ENCODE data around the gene STAP2.
A peak's percentile ranks its signal among the peaks of the same experiment; 100 is the strongest.

STAP2 gene

DNA sequence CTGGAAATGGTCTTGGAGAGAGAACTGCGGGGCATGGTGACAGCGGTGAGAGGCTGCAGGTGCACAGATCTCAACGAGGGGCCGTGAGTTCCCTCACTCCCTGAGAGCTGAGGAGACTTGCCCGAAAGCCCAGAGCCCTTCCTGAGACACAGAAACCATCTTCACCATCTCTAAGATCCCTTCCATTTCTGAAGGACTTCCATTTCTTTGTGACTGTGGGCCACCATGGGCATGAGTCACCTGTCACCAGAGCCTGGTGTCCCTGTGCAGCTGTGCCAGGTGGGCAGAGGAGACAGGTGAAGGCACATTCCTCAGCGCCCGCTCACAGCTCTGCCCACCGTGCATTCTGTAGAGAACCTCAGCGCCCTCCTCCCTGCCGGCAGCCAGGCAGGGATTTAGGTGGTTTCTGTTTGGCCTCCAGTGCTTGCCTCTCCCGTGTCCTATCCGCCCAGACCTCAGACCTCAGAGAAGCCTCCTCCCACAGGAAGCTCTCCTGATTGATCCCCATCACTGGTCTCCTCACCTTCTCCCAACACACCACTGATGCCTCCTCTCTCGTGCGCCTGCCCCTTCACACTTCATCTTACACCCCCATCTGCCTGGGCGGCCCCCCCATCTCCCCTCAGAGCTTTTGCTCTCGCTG, 37.5 kb upstream of the STAP2 start:
- WGBS, 2 experiments (ENCODE audit: insufficient coverage in 2 of 2), result 83 to 86% methylated on average over 15 to 16 of the region's 16 CpGs
- no peak overlapping the region for H3K4me3 ChIP-seq (ENCODE audit: extremely low read depth, insufficient read depth, low read length, poor library complexity, severe bottlenecking)
- peaks cover 40% of the 10 kb centered on the region for H3K4me1 ChIP-seq (ENCODE audit: control insufficient read depth, insufficient read depth, low read length, poor library complexity, severe bottlenecking)
- H3K27ac ChIP-seq (ENCODE audit: low read depth, low read length, severe bottlenecking), result peak overlapping the region; percentile 90
- H3K9me3 ChIP-seq (ENCODE audit: control insufficient read depth, low read length), result no peaks in the 10 kb centered on the region
- peaks cover 4% of the 10 kb centered on the region for H3K36me3 ChIP-seq (ENCODE audit: control insufficient read depth, insufficient read depth, low read length)

DNA sequence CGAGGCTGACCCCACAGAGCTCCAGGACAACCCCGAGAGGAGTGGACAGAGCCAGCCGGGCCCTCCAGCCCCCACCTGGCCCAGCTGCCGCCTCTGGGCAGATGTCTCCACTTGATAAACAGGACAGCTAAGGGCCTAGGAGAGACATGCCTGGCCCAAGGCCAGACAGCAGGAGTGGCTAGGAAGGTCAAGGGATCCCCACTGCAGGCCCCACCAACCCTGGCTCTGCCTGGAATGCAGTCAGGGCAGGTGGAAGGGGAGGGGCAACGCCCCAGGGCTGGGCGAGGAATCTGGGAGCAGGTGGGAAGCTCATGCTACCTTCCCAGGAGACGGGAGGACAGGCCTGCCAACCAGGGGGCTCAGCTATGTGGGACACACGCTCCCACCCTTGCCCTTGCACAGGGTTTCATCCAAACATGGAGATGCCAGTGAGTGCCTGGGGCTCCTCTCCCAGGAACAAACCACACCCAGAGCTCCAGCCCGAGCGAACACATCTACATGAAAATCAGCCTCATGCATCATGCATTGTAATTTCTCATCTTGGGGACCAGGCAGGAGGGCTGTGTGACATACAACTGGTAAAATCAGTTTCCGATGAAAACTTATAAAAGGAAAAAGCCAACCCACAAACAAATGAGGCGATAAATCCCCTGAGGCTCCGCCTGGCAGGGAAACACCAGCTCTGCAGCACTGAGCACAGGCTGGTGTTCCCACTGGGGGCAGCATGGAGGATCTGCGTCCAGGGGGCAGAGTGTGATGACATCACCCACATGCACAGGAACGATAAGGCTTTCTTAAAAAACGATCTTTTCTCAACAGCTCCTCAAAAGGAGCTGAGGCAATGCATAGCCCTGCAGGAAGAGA, 36.8 kb upstream of the STAP2 start:
- no peaks in the 10 kb centered on the region for H3K9me3 ChIP-seq (ENCODE audit: control insufficient read depth, low read length)
- peaks cover 4% of the 10 kb centered on the region for H3K36me3 ChIP-seq (ENCODE audit: control insufficient read depth, insufficient read depth, low read length)
- no peak overlapping the region for H3K4me3 ChIP-seq (ENCODE audit: extremely low read depth, insufficient read depth, low read length, poor library complexity, severe bottlenecking)
- H3K4me1 ChIP-seq (ENCODE audit: control insufficient read depth, insufficient read depth, low read length, poor library complexity, severe bottlenecking), result peaks cover 40% of the 10 kb centered on the region
- peak overlapping the region; percentile 90 for H3K27ac ChIP-seq (ENCODE audit: low read depth, low read length, severe bottlenecking)
- WGBS, 2 experiments (ENCODE audit: insufficient coverage in 2 of 2), result 75 to 81% methylated on average over 13 to 15 of the region's 16 CpGs

DNA sequence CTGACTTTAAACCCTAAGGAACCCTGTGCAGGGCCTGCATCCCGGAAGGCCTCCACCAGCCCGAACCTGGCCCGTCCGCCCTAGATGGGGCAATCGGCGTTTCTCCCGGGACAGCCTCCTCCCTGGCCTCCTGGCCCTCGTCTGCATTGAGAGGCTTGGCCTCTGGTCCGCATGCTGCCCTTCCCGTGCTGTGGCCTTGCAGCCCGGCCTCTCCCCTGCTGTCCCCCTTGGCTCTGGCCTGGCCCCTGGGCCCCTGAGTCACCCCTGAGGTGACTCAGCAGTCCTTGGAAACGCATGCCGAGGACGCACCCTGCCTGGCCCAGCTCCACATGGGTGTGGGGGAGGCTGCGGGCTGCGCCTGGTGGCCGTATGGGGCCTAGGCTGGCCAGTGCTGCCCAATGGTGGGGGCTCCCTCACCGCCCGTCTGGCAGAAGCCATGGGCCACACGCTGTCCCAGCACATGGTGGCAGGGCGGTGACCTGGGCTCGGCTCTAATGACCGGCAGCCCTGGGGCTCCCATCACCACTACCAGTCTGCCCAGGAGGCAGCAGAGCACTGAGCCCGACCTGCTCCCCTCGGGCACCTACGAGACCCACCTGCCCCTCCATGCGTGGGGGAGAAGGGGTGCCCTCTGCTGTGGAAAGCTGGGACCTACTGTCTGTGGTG, 36.0 kb upstream of the STAP2 start:
- H3K36me3 ChIP-seq (ENCODE audit: control insufficient read depth, insufficient read depth, low read length), result peaks cover 4% of the 10 kb centered on the region
- no peak overlapping the region for H3K4me3 ChIP-seq (ENCODE audit: extremely low read depth, insufficient read depth, low read length, poor library complexity, severe bottlenecking)
- 84 to 91% methylated on average over 22 to 23 of the region's 27 CpGs for WGBS, 2 experiments (ENCODE audit: insufficient coverage in 2 of 2)
- H3K9me3 ChIP-seq (ENCODE audit: control insufficient read depth, low read length), result no peaks in the 10 kb centered on the region
- peaks cover 46% of the 10 kb centered on the region for H3K4me1 ChIP-seq (ENCODE audit: control insufficient read depth, insufficient read depth, low read length, poor library complexity, severe bottlenecking)
- peak overlapping the region; percentile 90 for H3K27ac ChIP-seq (ENCODE audit: low read depth, low read length, severe bottlenecking)

DNA sequence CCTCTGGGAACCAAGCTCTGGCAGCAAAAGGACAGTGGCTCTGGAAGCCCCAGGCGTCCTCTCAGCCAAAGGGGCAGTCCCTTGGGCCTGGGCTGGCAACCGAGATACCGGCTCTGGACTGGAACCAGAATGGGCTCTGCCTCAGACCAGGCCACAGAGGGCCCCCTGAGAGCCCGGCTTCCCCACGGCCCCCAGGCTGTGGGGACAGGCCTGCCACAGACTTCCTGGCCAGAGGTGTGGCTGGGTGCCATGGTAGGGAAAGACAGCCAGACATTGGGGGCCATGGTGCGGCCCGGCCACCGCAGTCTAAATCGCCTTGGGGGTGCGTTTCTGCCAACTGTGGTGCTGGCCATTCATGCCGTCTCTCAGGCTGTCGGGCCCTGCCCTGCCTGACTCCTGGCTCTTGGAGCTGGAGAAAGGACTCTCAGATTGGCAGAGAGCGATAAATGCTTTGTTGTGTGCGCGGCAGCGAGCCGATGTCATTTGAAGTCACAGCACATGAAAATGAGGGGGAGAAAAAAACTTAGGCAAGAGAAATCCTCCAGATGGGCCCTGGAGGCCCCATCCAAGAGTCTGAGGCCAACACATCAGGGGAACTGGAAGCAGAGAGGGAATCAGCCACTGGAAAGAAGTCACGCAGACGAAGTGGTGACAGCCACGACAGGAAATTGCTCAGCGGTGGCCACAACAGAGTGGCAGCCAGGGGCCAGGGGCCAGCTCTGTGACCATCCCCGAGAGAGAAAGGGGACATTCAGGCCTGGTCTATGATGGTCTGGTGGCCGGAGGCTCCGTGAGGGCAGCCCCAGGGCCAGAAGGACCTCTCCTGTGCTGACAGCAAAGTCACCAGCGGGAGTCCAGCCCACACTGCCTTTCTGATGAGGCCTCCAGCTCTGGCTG, 35.2 kb upstream of the STAP2 start:
- Histone ChIP-seq H3K36me3 (ENCODE audit: control insufficient read depth, insufficient read depth, low read length) (peaks cover 4% of the 10 kb centered on the region), H3K4me3 (ENCODE audit: extremely low read depth, insufficient read depth, low read length, poor library complexity, severe bottlenecking) (no peak overlapping the region), H3K4me1 (ENCODE audit: control insufficient read depth, insufficient read depth, low read length, poor library complexity, severe bottlenecking) (peaks cover 54% of the 10 kb centered on the region), H3K9me3 (ENCODE audit: control insufficient read depth, low read length) (no peaks in the 10 kb centered on the region), H3K27ac (ENCODE audit: low read depth, low read length, severe bottlenecking) (peak overlapping the region; percentile 90)
- 92 to 94% methylated on average over 24 to 25 of the region's 25 CpGs for WGBS, 2 experiments (ENCODE audit: insufficient coverage in 2 of 2)

GRCh38 chr19:4373013-4373367, 34.4 kb upstream of the STAP2 start:
- Histone ChIP-seq H3K4me3 (ENCODE audit: extremely low read depth, insufficient read depth, low read length, poor library complexity, severe bottlenecking) (no peak overlapping the region), H3K4me1 (ENCODE audit: control insufficient read depth, insufficient read depth, low read length, poor library complexity, severe bottlenecking) (peaks cover 62% of the 10 kb centered on the region), H3K36me3 (ENCODE audit: control insufficient read depth, insufficient read depth, low read length) (peaks cover 4% of the 10 kb centered on the region), H3K27ac (ENCODE audit: low read depth, low read length, severe bottlenecking) (no peak overlapping the region), H3K9me3 (ENCODE audit: control insufficient read depth, low read length) (no peaks in the 10 kb centered on the region)
- WGBS, 2 experiments (ENCODE audit: insufficient coverage in 2 of 2), result 95 to 100% methylated on average over 4 to 7 of the region's 8 CpGs

DNA sequence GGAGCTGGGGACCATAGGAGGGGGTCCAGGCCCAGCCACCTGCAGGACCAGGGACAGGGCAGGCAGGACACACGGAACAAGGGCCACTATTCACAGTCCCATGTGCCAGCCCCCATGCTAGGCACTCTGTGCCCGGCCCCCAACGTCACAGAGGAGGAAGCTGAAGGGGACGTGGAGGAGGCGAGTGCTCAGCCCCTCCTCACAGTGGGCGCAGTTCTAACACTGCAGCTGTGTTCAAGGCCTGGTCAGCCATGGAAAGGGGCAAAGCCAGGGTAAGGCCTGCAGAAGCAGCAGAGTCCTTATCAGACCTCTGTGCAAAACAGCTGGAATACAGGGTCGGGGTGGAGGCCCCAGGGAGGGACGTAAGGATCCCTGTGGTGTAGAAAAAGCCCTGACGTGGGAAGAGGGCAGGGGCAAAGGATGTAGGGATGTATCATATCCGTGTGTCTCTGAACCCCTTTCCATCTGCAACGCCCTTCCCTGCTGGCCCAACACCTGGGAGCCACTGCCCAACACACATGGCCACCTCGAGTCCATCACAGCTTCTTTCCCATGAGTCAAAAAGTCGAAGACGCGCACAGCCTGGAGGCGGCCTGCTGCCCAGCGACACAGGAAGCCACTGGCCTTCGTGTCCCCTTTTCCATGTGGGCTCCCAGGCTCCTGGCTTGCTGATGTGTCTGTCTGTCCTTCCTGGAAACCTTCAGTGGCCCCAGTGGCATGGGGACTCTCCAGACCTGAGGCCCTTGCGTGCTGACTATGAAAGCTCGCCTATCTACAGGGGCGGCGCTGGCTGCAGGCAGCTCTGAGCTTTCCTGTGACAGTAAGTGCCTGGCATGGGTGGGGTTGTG, 33.8 kb upstream of the STAP2 start:
- peaks cover 63% of the 10 kb centered on the region for H3K4me1 ChIP-seq (ENCODE audit: control insufficient read depth, insufficient read depth, low read length, poor library complexity, severe bottlenecking)
- peaks cover 8% of the 10 kb centered on the region for H3K36me3 ChIP-seq (ENCODE audit: control insufficient read depth, insufficient read depth, low read length)
- H3K27ac ChIP-seq (ENCODE audit: low read depth, low read length, severe bottlenecking), result no peak overlapping the region
- H3K4me3 ChIP-seq (ENCODE audit: extremely low read depth, insufficient read depth, low read length, poor library complexity, severe bottlenecking), result no peak overlapping the region
- 92 to 95% methylated on average over 22 of the region's 22 CpGs for WGBS, 2 experiments (ENCODE audit: insufficient coverage in 2 of 2)
- H3K9me3 ChIP-seq (ENCODE audit: control insufficient read depth, low read length), result no peaks in the 10 kb centered on the region

GRCh38 chr19:4371247-4372164, 32.9 kb upstream of the STAP2 start:
- peaks cover 9% of the 10 kb centered on the region for H3K36me3 ChIP-seq (ENCODE audit: control insufficient read depth, insufficient read depth, low read length)
- H3K4me3 ChIP-seq (ENCODE audit: extremely low read depth, insufficient read depth, low read length, poor library complexity, severe bottlenecking), result no peak overlapping the region
- peaks cover 58% of the 10 kb centered on the region for H3K4me1 ChIP-seq (ENCODE audit: control insufficient read depth, insufficient read depth, low read length, poor library complexity, severe bottlenecking)
- no peaks in the 10 kb centered on the region for H3K9me3 ChIP-seq (ENCODE audit: control insufficient read depth, low read length)
- 92 to 93% methylated on average over 30 of the region's 31 CpGs for WGBS, 2 experiments (ENCODE audit: insufficient coverage in 2 of 2)
- H3K27ac ChIP-seq (ENCODE audit: low read depth, low read length, severe bottlenecking), result no peak overlapping the region

DNA sequence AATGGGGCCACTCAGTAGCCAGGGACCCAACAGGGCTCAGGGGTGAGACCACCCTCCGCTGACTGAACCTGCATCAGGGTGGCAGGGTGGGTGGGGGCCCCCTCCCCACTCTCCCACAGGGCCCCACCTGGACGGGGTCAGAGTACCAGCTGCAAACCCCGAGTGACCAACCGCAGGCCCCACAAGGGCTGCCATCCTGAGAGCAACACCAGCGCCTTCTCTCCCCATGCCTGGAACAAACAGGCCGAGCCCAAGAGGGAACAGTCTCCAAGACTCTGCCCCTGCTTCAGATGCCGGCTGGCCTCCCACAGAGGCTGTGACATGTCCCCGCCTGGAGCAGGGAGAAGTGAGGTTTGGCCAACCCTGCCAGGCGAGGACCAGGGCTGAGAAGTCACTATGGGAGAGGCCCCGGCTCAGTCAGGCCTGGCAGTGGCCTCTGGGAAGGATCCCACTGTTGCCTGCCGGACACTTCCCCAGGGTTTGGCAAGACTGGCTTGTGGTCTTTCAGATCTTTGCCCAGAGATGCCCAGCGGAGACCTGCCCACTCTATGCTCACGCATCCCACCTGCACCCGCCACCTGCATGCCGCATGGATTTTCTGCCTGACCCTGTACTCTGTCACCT, 31.9 kb upstream of the STAP2 start:
- Histone ChIP-seq H3K36me3 (ENCODE audit: control insufficient read depth, insufficient read depth, low read length) (peaks cover 15% of the 10 kb centered on the region), H3K4me3 (ENCODE audit: extremely low read depth, insufficient read depth, low read length, poor library complexity, severe bottlenecking) (no peak overlapping the region), H3K27ac (ENCODE audit: low read depth, low read length, severe bottlenecking) (no peak overlapping the region), H3K9me3 (ENCODE audit: control insufficient read depth, low read length) (no peaks in the 10 kb centered on the region), H3K4me1 (ENCODE audit: control insufficient read depth, insufficient read depth, low read length, poor library complexity, severe bottlenecking) (peaks cover 48% of the 10 kb centered on the region)
- 95% methylated on average over 9 to 15 of the region's 15 CpGs for WGBS, 2 experiments (ENCODE audit: insufficient coverage in 2 of 2)

GRCh38 chr19:4369888-4370260, 31.2 kb upstream of the STAP2 start:
- 76 to 79% methylated on average over 20 to 21 of the region's 21 CpGs for WGBS, 2 experiments (ENCODE audit: insufficient coverage in 2 of 2)
- H3K4me1 ChIP-seq (ENCODE audit: control insufficient read depth, insufficient read depth, low read length, poor library complexity, severe bottlenecking), result peaks cover 41% of the 10 kb centered on the region

More at GRCh38 chr19:4369888-4370260, 31.2 kb upstream of the STAP2 start:
- no peak overlapping the region for H3K27ac ChIP-seq (ENCODE audit: low read depth, low read length, severe bottlenecking)
- peaks cover 22% of the 10 kb centered on the region for H3K36me3 ChIP-seq (ENCODE audit: control insufficient read depth, insufficient read depth, low read length)
- H3K9me3 ChIP-seq (ENCODE audit: control insufficient read depth, low read length), result no peaks in the 10 kb centered on the region
- no peak overlapping the region for H3K4me3 ChIP-seq (ENCODE audit: extremely low read depth, insufficient read depth, low read length, poor library complexity, severe bottlenecking)

Measured in mesodermal cell (in vitro differentiated cells).